CD4-positive, alpha-beta T cell treated with Interleukin-4 for 4 hours (primary cell): ENCODE measurements around the gene CAMK2N2.

Experiments
- DNase-seq: peaks from one replicate; pipeline ENCODE4 v3.0.0-alpha.2; 2020

CAMK2N2 gene

GRCh38 chr3:184239708-184240107 lies 21.6 kb downstream of the CAMK2N2 start:
- DNase-seq, result no peak

- DNase-seq, result no peak
These were observed 22.1 kb downstream of the CAMK2N2 start for GRCh38 chr3:184239221-184239620.

GRCh38 chr3:184238246-184238818 lies 23.0 kb downstream of the CAMK2N2 start:
- DNase-seq, result no peak

- DNase-seq, result no peak
These were observed 23.5 kb downstream of the CAMK2N2 start for GRCh38 chr3:184237807-184238206.

GRCh38 chr3:184237211-184237610 lies 24.1 kb downstream of the CAMK2N2 start:
- no peak for DNase-seq

GRCh38 chr3:184236636-184237035 lies 24.7 kb downstream of the CAMK2N2 start:
- DNase-seq, result no peak

GRCh38 chr3:184236033-184236410 lies 25.3 kb downstream of the CAMK2N2 start:
- no peak for DNase-seq

GRCh38 chr3:184235381-184236032 lies 25.8 kb downstream of the CAMK2N2 start:
- no peak for DNase-seq

GRCh38 chr3:184234671-184235380 lies 26.5 kb downstream of the CAMK2N2 start:
- DNase-seq, result no peak

GRCh38 chr3:184234224-184234623 lies 27.1 kb downstream of the CAMK2N2 start:
- no peak for DNase-seq

- no peak for DNase-seq
These were observed 28.1 kb downstream of the CAMK2N2 start for GRCh38 chr3:184233127-184233843.

GRCh38 chr3:184231671-184232070 lies 29.7 kb downstream of the CAMK2N2 start:
- no peak for DNase-seq

GRCh38 chr3:184230603-184231528 lies 30.5 kb downstream of the CAMK2N2 start:
- DNase-seq, result no peak

GRCh38 chr3:184230081-184230602 lies 31.2 kb downstream of the CAMK2N2 start:
- no peak for DNase-seq

GRCh38 chr3:184229394-184230080 lies 31.8 kb downstream of the CAMK2N2 start, which contains the start of gene VWA5B2:
Gene VWA5B2, plus strand, starts transcription at chr3:184229585. Its CDS starts 944 bp downstream, at chr3:184230529.
- peak; percentile 62 for DNase-seq

GRCh38 chr3:184228376-184229137 lies 32.8 kb downstream of the CAMK2N2 start:
- DNase-seq, result no peak

- DNase-seq, result peak; percentile 51
These were observed 33.8 kb downstream of the CAMK2N2 start for GRCh38 chr3:184227481-184227935.

- DNase-seq, result no peak
These were observed 37.4 kb downstream of the CAMK2N2 start for GRCh38 chr3:184223946-184224345.

GRCh38 chr3:184222521-184222920 lies 38.8 kb downstream of the CAMK2N2 start:
- no peak for DNase-seq

GRCh38 chr3:184218814-184219213 lies 42.5 kb downstream of the CAMK2N2 start:
- DNase-seq, result no peak

- DNase-seq, result no peak
These were observed 49.6 kb downstream of the CAMK2N2 start for GRCh38 chr3:184211718-184212117.
